Neural progenitor cell (in vitro differentiated cells): ENCODE measurements around the gene ZSCAN16. TPM values are rescaled to one million over a fixed set of nuclear protein-coding genes. Genes with fewer than 3 reads are reported as not detected.
"Not testable (repeated sequence)": the region's sequence is repeated elsewhere in the genome, so short reads cannot be mapped to it uniquely, and the experiment has no call there.

Experiments
- DNase-seq: peaks from one replicate; pipeline ENCODE4 v3.0.0-alpha.2; 2016; ENCODE audit warnings: low spot score
- H2AFZ ChIP-seq: fragments of 200-600 bp; sonication (generic); replicated peaks from 2 replicates; pipeline ENCODE4 v1.6.1; 2016; ENCODE audit warnings: antibody characterized with exemption
- H3F3A ChIP-seq: fragments of 200-600 bp; sonication (generic); 2 replicates; pipeline ENCODE4 v1.6.1; 2016; ENCODE audit warnings: antibody characterized with exemption, low read depth
- H3K27ac ChIP-seq: fragments of 200-600 bp; sonication (generic); 2 replicates; pipeline ENCODE4 v1.5.1; 2016; ENCODE audit warnings: mild to moderate bottlenecking
- H3K27me3 ChIP-seq: fragments of 200-600 bp; sonication (generic); 2 replicates; pipeline ENCODE4 v1.6.1; 2016; ENCODE audit warnings: mild to moderate bottlenecking, moderate library complexity
- H3K36me3 ChIP-seq: fragments of 200-600 bp; sonication (generic); 2 replicates; pipeline ENCODE4 v1.5.1; 2016
- H3K4me1 ChIP-seq: fragments of 200-600 bp; sonication (generic); 2 replicates; pipeline ENCODE4 v1.6.1; 2016; ENCODE audit warnings: mixed run types
- H3K4me2 ChIP-seq: fragments of 200-600 bp; sonication (generic); 2 replicates; pipeline ENCODE4 v1.6.1; 2016
- H3K4me3 ChIP-seq: fragments of 200-600 bp; sonication (generic); 2 replicates; pipeline ENCODE4 v1.5.1; 2016
- H3K79me2 ChIP-seq: fragments of 200-600 bp; sonication (generic); 2 replicates; pipeline ENCODE4 v1.6.1; 2016; ENCODE audit warnings: low read depth
- H3K9ac ChIP-seq: fragments of 200-600 bp; sonication (generic); 2 replicates; pipeline ENCODE4 v1.6.1; 2016
- H3K9me3 ChIP-seq: fragments of 200-600 bp; sonication (generic); 2 replicates; pipeline ENCODE4 v1.5.1; 2016; ENCODE audit warnings: low read depth
- H4K20me1 ChIP-seq: fragments of 200-600 bp; sonication (generic); 2 replicates; pipeline ENCODE4 v1.6.1; 2016; ENCODE audit warnings: low read depth
- H3K27ac Mint-ChIP-seq: 3 replicates; pipeline ENCODE4 v1.8.0; 2021; ENCODE audit warnings: mixed read lengths
- H3K27me3 Mint-ChIP-seq: 2 replicates; pipeline ENCODE4 v1.8.0; 2022; ENCODE audit warnings: low read depth, mild to moderate bottlenecking, inconsistent platforms, moderate library complexity, mixed read lengths; ENCODE audit not compliant: insufficient read depth
- H3K36me3 Mint-ChIP-seq: 3 replicates; pipeline ENCODE4 v1.8.0; 2021; ENCODE audit warnings: mixed read lengths
- H3K4me1 Mint-ChIP-seq: 3 replicates; pipeline ENCODE4 v1.8.0; 2021; ENCODE audit warnings: mixed read lengths
- H3K4me3 Mint-ChIP-seq: 3 replicates; pipeline ENCODE4 v1.8.0; 2021; ENCODE audit warnings: mild to moderate bottlenecking, moderate library complexity, mixed read lengths
- H3K9me3 Mint-ChIP-seq: 3 replicates; pipeline ENCODE4 v1.8.0; 2020; ENCODE audit warnings: mixed read lengths
- EZH2 ChIP-seq: fragments of 200-600 bp; sonication (generic); IDR thresholded peaks from 2 replicates; pipeline ENCODE4 v1.6.1; 2017; ENCODE audit warnings: antibody characterized with exemption, mild to moderate bottlenecking, moderate library complexity
- EZH2phosphoT487 ChIP-seq: fragments of 200-600 bp; sonication (generic); IDR thresholded peaks from 2 replicates; pipeline ENCODE4 v1.6.1; 2017; ENCODE audit warnings: antibody characterized with exemption
- total RNA-seq: library from RNA; depleted of rRNA; stranded (reverse); fragments of >200 nt; gene quantifications from 2 replicates; pipeline ENCODE4 v1.2.3, GENCODE V29; 2015; ENCODE audit warnings: low replicate concordance
- TF ChIP-seq, protein P1 (sequence below): fragments of 200-600 bp; sonication (generic); IDR thresholded peaks from 2 replicates; pipeline ENCODE4 v1.5.1; 2017; ENCODE audit warnings: antibody characterized with exemption, mild to moderate bottlenecking

Gene ZSCAN16
- total RNA-seq, 1 donor from 2014 or later, result 17.7 TPM

DNA sequence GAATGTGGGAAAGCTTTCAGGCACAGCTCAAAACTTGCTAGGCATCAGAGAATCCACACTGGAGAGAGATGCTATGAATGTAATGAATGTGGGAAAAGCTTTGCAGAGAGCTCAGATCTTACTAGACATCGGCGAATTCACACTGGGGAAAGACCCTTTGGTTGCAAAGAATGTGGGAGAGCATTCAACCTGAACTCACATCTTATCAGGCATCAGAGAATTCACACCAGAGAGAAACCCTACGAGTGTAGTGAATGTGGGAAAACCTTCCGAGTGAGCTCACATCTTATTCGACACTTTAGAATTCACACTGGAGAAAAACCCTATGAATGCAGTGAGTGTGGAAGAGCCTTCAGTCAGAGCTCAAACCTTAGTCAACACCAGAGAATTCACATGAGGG lies 35.4 kb upstream of the ZSCAN16 start:
- DNase-seq, result no peak

DNA sequence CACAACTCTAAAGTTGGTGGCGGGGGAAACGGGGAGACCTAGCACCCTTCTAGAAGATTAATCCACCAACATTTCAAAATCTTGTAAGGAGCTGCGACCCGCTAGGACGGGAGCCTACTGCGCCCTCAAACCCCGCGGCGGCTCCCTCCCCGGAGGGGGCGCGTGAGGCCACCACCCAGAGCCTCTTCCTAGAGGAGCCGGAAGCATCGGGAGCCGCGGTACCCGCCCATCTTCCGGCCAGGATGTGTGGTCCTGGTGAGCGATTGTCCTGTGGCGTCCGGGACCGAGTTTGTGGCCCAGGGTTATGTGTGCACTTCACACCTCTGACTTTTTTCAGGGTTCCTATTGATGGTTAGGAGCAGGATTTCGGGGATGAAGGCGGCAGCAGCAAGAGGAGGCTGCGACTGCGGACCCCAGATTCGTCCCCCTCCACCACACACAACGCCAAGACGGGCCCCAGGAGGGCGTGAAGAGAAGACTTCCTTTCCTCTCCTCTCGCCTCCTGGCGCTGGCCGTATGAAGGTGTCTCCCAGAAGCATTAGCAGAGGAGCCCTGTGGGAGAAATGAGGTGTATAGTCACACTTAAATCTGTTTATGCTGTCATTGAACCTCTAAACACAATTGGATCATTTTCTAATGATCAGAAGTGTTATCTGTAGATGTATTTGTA lies 33.4 kb upstream of the ZSCAN16 start:
- DNase-seq, result no peak
- no peaks in the 10 kb centered on the region for H3F3A ChIP-seq
- Mint-ChIP-seq H3K4me3 (no peak overlapping the region), H3K4me1 (no peaks in the 10 kb centered on the region), H3K9me3 (peaks cover 24% of the 10 kb centered on the region), H3K36me3 (peaks cover 32% of the 10 kb centered on the region), H3K27me3 (peaks cover 2% of the 10 kb centered on the region), H3K27ac (no peak overlapping the region)
- H3K9me3 ChIP-seq, result peaks cover 4% of the 10 kb centered on the region
- no peak for TF ChIP-seq EZH2
- TF ChIP-seq, protein P1, sequence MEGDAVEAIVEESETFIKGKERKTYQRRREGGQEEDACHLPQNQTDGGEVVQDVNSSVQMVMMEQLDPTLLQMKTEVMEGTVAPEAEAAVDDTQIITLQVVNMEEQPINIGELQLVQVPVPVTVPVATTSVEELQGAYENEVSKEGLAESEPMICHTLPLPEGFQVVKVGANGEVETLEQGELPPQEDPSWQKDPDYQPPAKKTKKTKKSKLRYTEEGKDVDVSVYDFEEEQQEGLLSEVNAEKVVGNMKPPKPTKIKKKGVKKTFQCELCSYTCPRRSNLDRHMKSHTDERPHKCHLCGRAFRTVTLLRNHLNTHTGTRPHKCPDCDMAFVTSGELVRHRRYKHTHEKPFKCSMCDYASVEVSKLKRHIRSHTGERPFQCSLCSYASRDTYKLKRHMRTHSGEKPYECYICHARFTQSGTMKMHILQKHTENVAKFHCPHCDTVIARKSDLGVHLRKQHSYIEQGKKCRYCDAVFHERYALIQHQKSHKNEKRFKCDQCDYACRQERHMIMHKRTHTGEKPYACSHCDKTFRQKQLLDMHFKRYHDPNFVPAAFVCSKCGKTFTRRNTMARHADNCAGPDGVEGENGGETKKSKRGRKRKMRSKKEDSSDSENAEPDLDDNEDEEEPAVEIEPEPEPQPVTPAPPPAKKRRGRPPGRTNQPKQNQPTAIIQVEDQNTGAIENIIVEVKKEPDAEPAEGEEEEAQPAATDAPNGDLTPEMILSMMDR, result no peak
- no peak for TF ChIP-seq EZH2phosphoT487
- H4K20me1 ChIP-seq, result no peaks in the 10 kb centered on the region
- no peaks in the 10 kb centered on the region for H3K27me3 ChIP-seq
- no peak overlapping the region for H3K4me3 ChIP-seq
- no peak overlapping the region for H2AFZ ChIP-seq
- no peaks in the 10 kb centered on the region for H3K79me2 ChIP-seq
- no peak overlapping the region for H3K27ac ChIP-seq
- H3K4me2 ChIP-seq, result no peak overlapping the region
- H3K4me1 ChIP-seq, result no peaks in the 10 kb centered on the region
- no peak overlapping the region for H3K9ac ChIP-seq
- H3K36me3 ChIP-seq, result peaks cover 11% of the 10 kb centered on the region

More for the DNA sequence above, 35.4 kb upstream of the ZSCAN16 start:
- Histone ChIP-seq H3K9ac (no peak overlapping the region), H3K4me1 (no peaks in the 10 kb centered on the region), H2AFZ (no peak overlapping the region), H4K20me1 (no peaks in the 10 kb centered on the region), H3F3A (no peaks in the 10 kb centered on the region), H3K4me3 (no peak overlapping the region), H3K27me3 (no peaks in the 10 kb centered on the region), H3K4me2 (no peak overlapping the region), H3K79me2 (no peaks in the 10 kb centered on the region), H3K27ac (no peak overlapping the region), H3K9me3 (peaks cover 4% of the 10 kb centered on the region), H3K36me3 (peaks cover 11% of the 10 kb centered on the region)
- H3K4me3 Mint-ChIP-seq, result no peak overlapping the region
- peaks cover 24% of the 10 kb centered on the region for H3K9me3 Mint-ChIP-seq
- peaks cover 32% of the 10 kb centered on the region for H3K36me3 Mint-ChIP-seq
- H3K27ac Mint-ChIP-seq, result no peak overlapping the region
- TF ChIP-seq EZH2 (no peak), EZH2phosphoT487 (no peak)
- TF ChIP-seq, protein P1, result no peak
- H3K27me3 Mint-ChIP-seq, result peaks cover 2% of the 10 kb centered on the region
- H3K4me1 Mint-ChIP-seq, result no peaks in the 10 kb centered on the region

DNA sequence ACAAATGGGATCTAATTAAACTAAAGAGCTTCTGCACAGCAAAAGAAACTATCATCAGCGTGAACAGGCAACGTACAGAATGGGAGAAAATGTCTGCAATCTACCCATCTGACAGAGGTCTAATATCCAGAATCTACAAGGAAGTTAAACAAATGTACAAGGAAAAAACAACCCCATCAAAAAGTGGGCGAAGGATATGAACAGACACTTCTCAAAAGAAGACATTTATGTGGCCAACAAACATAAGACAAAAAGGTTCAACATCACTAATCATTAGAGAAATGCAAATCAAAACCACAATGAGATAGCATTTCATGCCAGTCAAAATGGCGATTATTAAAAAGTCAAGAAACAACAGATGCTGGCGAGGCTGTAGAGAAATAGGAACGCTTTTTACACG lies 22.2 kb upstream of the ZSCAN16 start:
- not testable (repeated sequence) for H4K20me1 ChIP-seq, H2AFZ ChIP-seq, H3K4me1 Mint-ChIP-seq, H3K27me3 Mint-ChIP-seq, H3K27ac Mint-ChIP-seq, H3K36me3 ChIP-seq, H3K4me3 ChIP-seq, H3K4me1 ChIP-seq, H3K79me2 ChIP-seq, H3F3A ChIP-seq, H3K9me3 ChIP-seq, H3K36me3 Mint-ChIP-seq, H3K4me2 ChIP-seq, H3K9ac ChIP-seq, DNase-seq, H3K27ac ChIP-seq, H3K4me3 Mint-ChIP-seq
- peaks cover 33% of the 10 kb centered on the region for H3K27me3 ChIP-seq
- peaks cover 15% of the 10 kb centered on the region for H3K9me3 Mint-ChIP-seq

DNA sequence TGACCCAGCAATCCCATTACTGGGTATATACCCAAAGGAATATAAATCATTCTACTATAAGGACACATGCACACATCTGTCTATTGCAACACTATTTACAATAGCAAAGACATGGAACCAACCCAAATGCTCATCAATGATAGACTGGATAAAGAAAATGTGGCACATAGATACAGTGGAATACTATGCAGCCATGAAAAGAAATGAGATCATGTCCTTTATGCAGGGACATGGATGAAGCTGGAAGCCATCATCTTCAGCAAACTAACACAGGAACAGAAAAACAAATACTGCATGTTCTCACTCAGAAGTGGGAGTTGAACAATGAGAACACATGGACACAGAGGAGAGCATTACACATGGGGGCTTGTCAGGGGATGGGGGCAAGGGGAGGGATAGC lies 21.7 kb upstream of the ZSCAN16 start:
- H3K9me3 Mint-ChIP-seq, result peaks cover 14% of the 10 kb centered on the region
- not testable (repeated sequence) for H2AFZ ChIP-seq, H3K4me3 ChIP-seq, H3K4me3 Mint-ChIP-seq, H3K9ac ChIP-seq, H3K27me3 Mint-ChIP-seq, H3K9me3 ChIP-seq, H3K27ac ChIP-seq, H3K4me1 Mint-ChIP-seq, H3K27ac Mint-ChIP-seq, H4K20me1 ChIP-seq, H3K36me3 Mint-ChIP-seq, H3K4me2 ChIP-seq, DNase-seq, H3K79me2 ChIP-seq, H3K36me3 ChIP-seq
- Histone ChIP-seq H3F3A (peaks cover 14% of the 10 kb centered on the region), H3K27me3 (peaks cover 33% of the 10 kb centered on the region), H3K4me1 (peaks cover 10% of the 10 kb centered on the region)
